NCI-H2196 (cell line): ENCODE results near the gene IRF6.

Experiments
- DNase-seq: peaks from one replicate; lab custom pipeline; 2025; ENCODE audit not compliant: unreplicated experiment; lab: John Stamatoyannopoulos, UW

IRF6 gene

DNA sequence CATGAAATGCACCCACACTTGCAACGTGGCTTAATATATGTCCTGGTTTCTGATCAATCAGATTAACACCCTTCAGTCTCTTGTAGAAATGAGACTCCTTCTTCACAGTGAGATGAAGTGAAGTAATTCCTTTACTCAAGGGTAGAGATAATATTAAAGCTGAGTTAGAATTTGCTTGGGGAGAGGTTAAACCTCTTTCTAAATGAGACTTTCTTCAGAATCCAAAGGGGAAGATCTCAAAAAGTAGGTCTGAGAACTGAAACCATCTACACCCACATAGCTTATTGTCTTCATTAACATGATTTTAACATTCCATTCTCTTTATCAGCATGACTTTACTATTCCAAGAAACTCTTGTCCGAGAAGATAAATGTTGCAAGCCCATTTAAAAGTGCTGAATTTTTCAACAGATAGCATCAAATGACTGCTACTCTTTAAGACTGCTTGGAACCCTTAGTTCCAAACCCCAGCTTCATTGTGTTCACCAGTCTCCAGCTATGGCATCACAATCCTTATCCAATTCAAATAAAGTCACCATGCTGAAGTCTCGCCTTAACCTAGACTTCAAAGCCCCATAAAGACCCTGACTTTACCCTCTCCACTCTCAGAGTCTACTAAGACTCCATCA lies 69.3 kb downstream of the IRF6 start:
- DNase-seq, result no peak
